COLO829 (cell line): Measurements from ENCODE around the gene OR1D2.
A peak's percentile ranks its signal among the peaks of the same experiment; 100 is the strongest.
"Not testable (repeated sequence)": the region's sequence is repeated elsewhere in the genome, so short reads cannot be mapped to it uniquely, and the experiment has no call there.

Experiments
- DNase-seq: peaks from one replicate; pipeline ENCODE4 v3.0.0; 2012; ENCODE audit warnings: low spot score

The OR1D2 gene

DNA sequence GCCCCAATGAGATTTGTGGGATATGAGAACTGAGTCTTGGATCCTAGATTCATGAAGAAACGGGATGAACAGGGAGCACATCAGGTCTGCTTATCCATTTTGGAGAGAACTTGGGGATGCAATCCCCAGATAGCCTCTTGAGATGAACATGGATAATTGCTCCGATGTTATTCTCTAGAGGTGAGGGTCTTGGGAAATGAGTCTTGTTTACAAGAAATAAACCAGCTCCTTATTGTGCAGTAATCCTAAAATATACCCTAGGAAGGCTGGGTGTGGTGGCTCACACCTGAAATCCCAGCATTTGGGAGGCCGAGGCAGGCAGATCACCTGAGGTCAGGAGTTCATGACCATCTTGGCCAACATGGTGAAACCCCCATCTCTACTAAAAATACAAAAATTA lies at the start of gene OR1D2:
Gene OR1D2, minus strand, starts transcription at position 101 of the 400 bp plus-strand sequence. CDS start 11,426 bp downstream, outside the sequence.
- no peak for DNase-seq

GRCh38 chr17:3137494-3137893 lies 33.3 kb upstream of the OR1D2 start:
- DNase-seq = not testable (repeated sequence)

DNA sequence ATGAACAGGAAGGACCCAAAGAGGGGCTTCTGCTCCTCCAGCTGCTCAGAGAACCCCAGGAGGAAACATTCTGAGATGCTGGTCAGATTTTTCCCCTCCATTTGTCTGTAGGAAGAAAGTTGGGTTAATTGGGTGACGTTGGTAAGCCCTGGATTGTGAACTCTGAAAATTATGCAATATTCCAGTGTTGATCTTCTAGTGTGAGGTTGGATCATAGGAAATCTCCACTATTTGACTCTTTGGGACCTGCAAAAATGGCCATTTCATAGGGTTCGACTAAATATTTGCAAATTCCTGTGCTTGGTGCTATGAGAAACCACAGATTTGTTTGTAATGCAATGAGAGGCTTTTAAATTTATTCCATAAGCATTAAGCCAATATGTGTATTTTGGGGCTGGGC lies 23.2 kb upstream of the OR1D2 start, which contains the start of gene OR1G1:
Gene OR1G1, minus strand, starts transcription at position 101 of the 400 bp plus-strand sequence. Its CDS starts 0 bp downstream, at position 101.
- DNase-seq = no peak

DNA sequence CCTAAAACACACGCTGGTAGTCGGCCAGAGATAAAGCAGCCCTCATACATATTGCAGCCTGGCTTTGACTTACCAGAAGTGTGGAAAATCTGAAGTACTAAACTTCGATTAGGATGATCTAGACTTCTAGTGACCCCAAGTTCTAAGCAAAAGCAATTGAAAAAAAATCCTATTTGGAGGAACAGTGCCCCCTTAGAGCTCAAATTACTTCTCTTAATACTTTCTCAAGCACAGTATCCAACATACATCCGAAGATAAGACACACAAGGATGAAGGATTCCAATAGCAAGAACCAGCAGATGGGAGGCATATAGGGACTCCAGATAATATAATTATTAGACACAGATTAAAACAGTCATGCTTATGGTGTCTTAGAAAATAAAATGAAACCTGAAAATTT lies 30.4 kb downstream of the OR1D2 start:
- not testable (repeated sequence) for DNase-seq

DNA sequence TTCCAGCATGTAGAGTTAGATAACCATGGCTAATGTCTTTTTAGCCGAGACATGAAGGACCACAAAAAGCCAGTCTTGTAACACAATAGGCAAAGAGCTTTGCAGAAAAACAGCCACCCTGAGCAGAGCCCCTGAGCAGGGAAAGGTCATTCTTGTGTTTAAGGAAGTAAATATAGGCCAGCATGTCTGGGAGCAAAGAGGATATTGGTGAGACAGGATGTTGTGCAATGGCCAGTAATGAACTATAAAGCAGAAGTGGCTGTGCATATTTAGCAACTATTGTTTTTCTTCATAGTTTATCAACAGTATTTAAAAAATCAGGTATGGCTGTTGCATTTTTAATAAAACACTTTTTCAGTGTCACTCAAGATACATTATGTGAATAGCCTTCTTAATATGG lies 39.0 kb downstream of the OR1D2 start:
- not testable (repeated sequence) for DNase-seq

DNA sequence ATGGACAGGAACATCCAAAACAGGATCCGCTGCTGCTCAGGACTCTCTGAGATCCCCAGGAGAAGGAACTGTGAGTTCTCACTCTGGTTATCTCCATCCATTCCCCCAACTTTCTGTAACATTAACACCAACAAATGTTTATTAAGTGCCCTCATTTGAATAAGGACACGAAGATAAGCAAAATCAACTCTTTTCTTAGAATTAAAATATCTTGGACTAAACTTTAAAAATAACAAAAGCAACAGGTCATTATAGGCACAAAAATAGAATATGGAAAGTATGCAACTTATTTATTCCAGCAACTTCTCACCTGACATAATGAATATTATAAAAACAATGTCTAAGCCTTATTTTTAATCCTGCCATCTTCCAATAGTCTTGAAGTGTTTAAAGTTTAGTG lies 40.7 kb downstream of the OR1D2 start, which contains the start of gene OR1D5:
Gene OR1D5, minus strand, starts transcription at position 101 of the 400 bp plus-strand sequence. Its CDS starts 0 bp downstream, at position 101.
- not testable (repeated sequence) for DNase-seq

DNA sequence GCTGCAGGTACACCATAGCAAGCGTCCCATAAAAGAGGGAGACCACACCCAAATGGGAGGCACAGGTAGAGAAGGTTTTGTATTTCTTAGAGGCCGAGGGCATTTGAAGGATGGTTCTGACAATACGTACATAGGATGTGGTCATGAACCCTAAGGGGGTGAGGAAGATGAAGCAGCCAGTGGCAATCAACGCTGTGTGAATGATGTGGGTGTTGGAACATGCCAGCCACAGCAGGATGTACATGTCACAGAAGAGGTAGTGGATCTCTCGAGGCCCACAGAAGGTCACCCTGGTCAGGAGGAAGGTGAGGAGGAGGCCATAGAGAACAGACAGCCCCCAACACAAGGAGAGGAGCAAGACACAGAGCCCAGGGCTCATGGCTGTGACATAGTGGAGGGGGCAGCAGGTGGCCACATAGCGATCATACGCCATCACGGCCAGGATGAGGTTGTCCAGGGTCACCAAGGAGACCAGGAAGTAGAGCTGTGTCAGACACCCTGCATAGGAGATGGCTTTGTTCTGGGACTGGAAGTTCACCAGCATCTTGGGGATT lies 41.3 kb downstream of the OR1D2 start:
- not testable (repeated sequence) for DNase-seq

- DNase-seq = not testable (repeated sequence)
Measured at GRCh38 chr17:3054868-3055267, 49.4 kb downstream of the OR1D2 start.

- no peak for DNase-seq
Measured at GRCh38 chr17:3049705-3050295, 54.4 kb downstream of the OR1D2 start.

GRCh38 chr17:3048727-3049471 lies 55.3 kb downstream of the OR1D2 start:
- DNase-seq = peak; percentile 78

GRCh38 chr17:3046753-3047152 lies 57.5 kb downstream of the OR1D2 start:
- no peak for DNase-seq

- DNase-seq = no peak
Measured at GRCh38 chr17:3043737-3044365, 60.4 kb downstream of the OR1D2 start.

- no peak for DNase-seq
Measured at GRCh38 chr17:3040882-3041281, 63.3 kb downstream of the OR1D2 start.

DNA sequence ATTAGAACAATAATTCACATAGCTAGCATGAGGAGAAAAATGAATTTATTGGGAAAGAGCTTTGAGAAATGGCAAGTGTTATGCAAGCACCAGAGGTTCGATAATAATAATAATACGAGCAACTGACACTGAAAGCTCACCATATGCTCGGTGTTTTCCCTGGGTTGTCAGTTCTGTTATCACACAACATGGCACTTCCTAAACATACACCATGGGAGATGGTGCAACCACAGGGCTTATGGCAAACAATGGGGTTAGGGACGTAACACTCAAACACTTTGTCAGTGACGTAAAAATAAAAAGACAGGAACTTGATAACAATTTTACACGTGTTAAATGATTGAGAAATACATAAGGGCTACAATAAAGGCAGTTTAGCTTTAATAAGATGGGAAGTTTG lies 64.5 kb downstream of the OR1D2 start:
- no peak for DNase-seq

DNA sequence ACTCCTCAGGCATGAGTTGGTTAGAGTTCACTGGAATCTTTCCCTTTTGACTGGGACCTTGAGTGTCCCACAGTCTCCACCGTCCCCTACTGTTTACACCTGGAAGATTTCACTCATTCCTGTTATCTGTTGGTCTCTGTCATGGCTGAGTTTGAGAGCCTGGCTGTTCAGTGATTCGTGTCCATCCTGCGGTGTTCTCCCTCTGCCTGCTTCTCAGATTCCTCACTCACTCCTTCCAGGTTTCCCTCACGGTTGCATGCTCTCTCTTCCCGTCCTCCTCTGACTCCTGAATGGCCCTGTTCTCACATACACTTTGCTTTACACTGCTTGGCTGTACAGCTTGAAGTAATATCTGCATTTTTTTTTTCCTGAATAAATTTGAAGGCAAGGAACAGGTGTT lies 65.3 kb downstream of the OR1D2 start:
- DNase-seq = no peak
